GM12878 (cell line): ENCODE measurements around the gene METTL3. TPM values are rescaled to one million over a fixed set of nuclear protein-coding genes. Genes with fewer than 3 reads are reported as not detected.

Source experiments
- BACH1 ChIP-seq: fragments of 450-650 bp; IDR thresholded peaks from 2 replicates; pipeline ENCODE4 v1.6.1; 2017; ENCODE audit warnings: mild to moderate bottlenecking, borderline replicate concordance
- CBX3 ChIP-seq: fragments of 200-600 bp; sonication (generic); IDR thresholded peaks from 2 replicates; pipeline ENCODE4 v1.6.1; 2016; ENCODE audit warnings: low read depth, borderline replicate concordance
- FOS ChIP-seq: IDR thresholded peaks from 3 replicates; pipeline ENCODE4 v1.6.1; 2011; ENCODE audit warnings: borderline replicate concordance; ENCODE audit not compliant: insufficient read length; ENCODE audit errors: extremely low read depth
- HDAC6 ChIP-seq: fragments of 200-600 bp; sonication (generic); IDR thresholded peaks from one replicate; pipeline ENCODE4 v1.8.0; 2017; ENCODE audit warnings: antibody characterized with exemption; ENCODE audit not compliant: unreplicated experiment
- IRF3 ChIP-seq: fragments of 450-650 bp; IDR thresholded peaks from 2 replicates; pipeline ENCODE4 v1.6.1; 2014; ENCODE audit warnings: mild to moderate bottlenecking
- JUND ChIP-seq: IDR thresholded peaks from 2 replicates; pipeline ENCODE4 v1.6.1; 2012; ENCODE audit warnings: low read depth, mild to moderate bottlenecking, low read length, improper control_type of control experiment, moderate library complexity
- MTA2 ChIP-seq: fragments of 450-650 bp; IDR thresholded peaks from 2 replicates; pipeline ENCODE4 v1.6.1; 2016; ENCODE audit warnings: low read depth, mild to moderate bottlenecking, moderate library complexity
- MTA3 ChIP-seq: IDR thresholded peaks from 2 replicates; pipeline ENCODE4 v1.6.1; 2012; ENCODE audit warnings: low read length, inconsistent platforms, borderline replicate concordance
- MYB ChIP-seq: fragments of 150-350 bp; IDR thresholded peaks from 2 replicates; pipeline ENCODE4 v1.6.1; 2014; ENCODE audit warnings: mild to moderate bottlenecking, low read depth, low read length, borderline replicate concordance
- ZNF24 ChIP-seq: fragments of 450-650 bp; IDR thresholded peaks from 2 replicates; pipeline ENCODE4 v1.6.1; 2017; ENCODE audit warnings: antibody characterized with exemption, mild to moderate bottlenecking
- ZNF274 ChIP-seq: IDR thresholded peaks from one replicate; pipeline ENCODE4 v1.8.0; 2011; ENCODE audit not compliant: insufficient read length, insufficient read depth
- ZNF384 ChIP-seq: IDR thresholded peaks from 2 replicates; pipeline ENCODE4 v1.6.1; 2012; ENCODE audit warnings: low read depth, mild to moderate bottlenecking, low read length, improper control_type of control experiment, borderline replicate concordance
- ZNF622 ChIP-seq: fragments of 450-650 bp; IDR thresholded peaks from 2 replicates; pipeline ENCODE4 v1.6.1; 2017; ENCODE audit warnings: mild to moderate bottlenecking, inconsistent platforms
- polyA plus RNA-seq, 11 experiments: library from polyadenylated mRNA; depleted of rRNA in 4 of 11; unstranded in 6 of 11; stranded (reverse) in 5 of 11; fragments of >200 nt; fragmentation: Nextera tagmentation in 4 of 11; fragmentation: Illumina TruSeq in 1 of 11; extraction: Ambion mirVana in 4 of 11; extraction: Trizol in 1 of 11; gene quantifications; 1 replicate in 1 of 11; 2 replicates in 10 of 11; pipeline versions ENCODE4 v1.2.1 to v1.2.3, GENCODE V29; 2011 to 2016; ENCODE audit warnings: inconsistent platforms in 2 of 11, missing spikeins in 2 of 11, low read depth in 1 of 11
- total RNA-seq, 4 experiments: library from RNA; depleted of rRNA in 3 of 4; stranded (reverse); fragments of >200 nt in 3 of 4; fragmentation: Illumina TruSeq in 1 of 4; extraction: Trizol in 1 of 4; gene quantifications; 2 replicates each; pipeline versions ENCODE4 v1.2.1 to v1.2.3, GENCODE V29; 2013 to 2021
- TF ChIP-seq, protein P1 (sequence below): IDR thresholded peaks from 2 replicates; pipeline ENCODE4 v1.6.1; 2011; ENCODE audit warnings: borderline replicate concordance, low read depth, mild to moderate bottlenecking, moderate library complexity, low read length; ENCODE audit not compliant: insufficient read depth, poor library complexity, severe bottlenecking
- TF ChIP-seq, protein P2 (sequence below), 3 experiments: IDR thresholded peaks in 2 of 3; conservative IDR thresholded peaks in 1 of 3; 2 replicates each; pipeline ENCODE4 v1.5.1; 2011; ENCODE audit warnings: low read depth in 3 of 3, low read length in 3 of 3, mild to moderate bottlenecking in 3 of 3, control low read depth in 2 of 3, moderate library complexity in 2 of 3, inconsistent platforms in 1 of 3, mixed read lengths in 1 of 3; ENCODE audit not compliant: control insufficient read depth in 2 of 3, insufficient read depth in 1 of 3; ENCODE audit errors: extremely low read depth in 1 of 3
- TF ChIP-seq, protein P3 (sequence below): IDR thresholded peaks from 2 replicates; pipeline ENCODE4 v1.6.1; 2012; ENCODE audit warnings: improper control_type of control experiment, low read depth, low read length; ENCODE audit not compliant: insufficient replicate concordance
- TF ChIP-seq, protein P4 (sequence below): IDR thresholded peaks from 2 replicates; pipeline ENCODE4 v1.6.1; 2012; ENCODE audit warnings: low read depth, low read length, improper control_type of control experiment
- TF ChIP-seq, protein P5 (sequence below): fragments of 450-650 bp; IDR thresholded peaks from 2 replicates; pipeline ENCODE4 v1.6.1; 2016; ENCODE audit warnings: mild to moderate bottlenecking

The METTL3 gene
- total and polyA plus RNA-seq, 10 of the 15 experiments (the other 5 are each of a cell fraction or from before 2014, with no cell fraction given) = 32.8 to 165 (median 65.5) TPM

- TF ChIP-seq, protein P1, sequence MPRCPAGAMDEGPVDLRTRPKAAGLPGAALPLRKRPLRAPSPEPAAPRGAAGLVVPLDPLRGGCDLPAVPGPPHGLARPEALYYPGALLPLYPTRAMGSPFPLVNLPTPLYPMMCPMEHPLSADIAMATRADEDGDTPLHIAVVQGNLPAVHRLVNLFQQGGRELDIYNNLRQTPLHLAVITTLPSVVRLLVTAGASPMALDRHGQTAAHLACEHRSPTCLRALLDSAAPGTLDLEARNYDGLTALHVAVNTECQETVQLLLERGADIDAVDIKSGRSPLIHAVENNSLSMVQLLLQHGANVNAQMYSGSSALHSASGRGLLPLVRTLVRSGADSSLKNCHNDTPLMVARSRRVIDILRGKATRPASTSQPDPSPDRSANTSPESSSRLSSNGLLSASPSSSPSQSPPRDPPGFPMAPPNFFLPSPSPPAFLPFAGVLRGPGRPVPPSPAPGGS = no peak
- TF ChIP-seq, protein P2, sequence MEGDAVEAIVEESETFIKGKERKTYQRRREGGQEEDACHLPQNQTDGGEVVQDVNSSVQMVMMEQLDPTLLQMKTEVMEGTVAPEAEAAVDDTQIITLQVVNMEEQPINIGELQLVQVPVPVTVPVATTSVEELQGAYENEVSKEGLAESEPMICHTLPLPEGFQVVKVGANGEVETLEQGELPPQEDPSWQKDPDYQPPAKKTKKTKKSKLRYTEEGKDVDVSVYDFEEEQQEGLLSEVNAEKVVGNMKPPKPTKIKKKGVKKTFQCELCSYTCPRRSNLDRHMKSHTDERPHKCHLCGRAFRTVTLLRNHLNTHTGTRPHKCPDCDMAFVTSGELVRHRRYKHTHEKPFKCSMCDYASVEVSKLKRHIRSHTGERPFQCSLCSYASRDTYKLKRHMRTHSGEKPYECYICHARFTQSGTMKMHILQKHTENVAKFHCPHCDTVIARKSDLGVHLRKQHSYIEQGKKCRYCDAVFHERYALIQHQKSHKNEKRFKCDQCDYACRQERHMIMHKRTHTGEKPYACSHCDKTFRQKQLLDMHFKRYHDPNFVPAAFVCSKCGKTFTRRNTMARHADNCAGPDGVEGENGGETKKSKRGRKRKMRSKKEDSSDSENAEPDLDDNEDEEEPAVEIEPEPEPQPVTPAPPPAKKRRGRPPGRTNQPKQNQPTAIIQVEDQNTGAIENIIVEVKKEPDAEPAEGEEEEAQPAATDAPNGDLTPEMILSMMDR (IDR thresholded peaks at IDR 0.05 in 2 of 3, conservative IDR thresholded peaks at IDR 0.05 in 1 of 3; ENCODE audit: control insufficient read depth in 2 of 3, extremely low read depth in 1 of 3, insufficient read depth in 1 of 3, low read depth in 3 of 3, low read length in 3 of 3) = no peak
- TF ChIP-seq BACH1 (no peak), FOS (no peak), ZNF384 (no peak), MTA2 (no peak), JUND (no peak), IRF3 (no peak), MTA3 (no peak), MYB (no peak), ZNF24 (no peak), CBX3 (no peak), ZNF274 (no peak), ZNF622 (no peak), HDAC6 (no peak)
- TF ChIP-seq, protein P3, sequence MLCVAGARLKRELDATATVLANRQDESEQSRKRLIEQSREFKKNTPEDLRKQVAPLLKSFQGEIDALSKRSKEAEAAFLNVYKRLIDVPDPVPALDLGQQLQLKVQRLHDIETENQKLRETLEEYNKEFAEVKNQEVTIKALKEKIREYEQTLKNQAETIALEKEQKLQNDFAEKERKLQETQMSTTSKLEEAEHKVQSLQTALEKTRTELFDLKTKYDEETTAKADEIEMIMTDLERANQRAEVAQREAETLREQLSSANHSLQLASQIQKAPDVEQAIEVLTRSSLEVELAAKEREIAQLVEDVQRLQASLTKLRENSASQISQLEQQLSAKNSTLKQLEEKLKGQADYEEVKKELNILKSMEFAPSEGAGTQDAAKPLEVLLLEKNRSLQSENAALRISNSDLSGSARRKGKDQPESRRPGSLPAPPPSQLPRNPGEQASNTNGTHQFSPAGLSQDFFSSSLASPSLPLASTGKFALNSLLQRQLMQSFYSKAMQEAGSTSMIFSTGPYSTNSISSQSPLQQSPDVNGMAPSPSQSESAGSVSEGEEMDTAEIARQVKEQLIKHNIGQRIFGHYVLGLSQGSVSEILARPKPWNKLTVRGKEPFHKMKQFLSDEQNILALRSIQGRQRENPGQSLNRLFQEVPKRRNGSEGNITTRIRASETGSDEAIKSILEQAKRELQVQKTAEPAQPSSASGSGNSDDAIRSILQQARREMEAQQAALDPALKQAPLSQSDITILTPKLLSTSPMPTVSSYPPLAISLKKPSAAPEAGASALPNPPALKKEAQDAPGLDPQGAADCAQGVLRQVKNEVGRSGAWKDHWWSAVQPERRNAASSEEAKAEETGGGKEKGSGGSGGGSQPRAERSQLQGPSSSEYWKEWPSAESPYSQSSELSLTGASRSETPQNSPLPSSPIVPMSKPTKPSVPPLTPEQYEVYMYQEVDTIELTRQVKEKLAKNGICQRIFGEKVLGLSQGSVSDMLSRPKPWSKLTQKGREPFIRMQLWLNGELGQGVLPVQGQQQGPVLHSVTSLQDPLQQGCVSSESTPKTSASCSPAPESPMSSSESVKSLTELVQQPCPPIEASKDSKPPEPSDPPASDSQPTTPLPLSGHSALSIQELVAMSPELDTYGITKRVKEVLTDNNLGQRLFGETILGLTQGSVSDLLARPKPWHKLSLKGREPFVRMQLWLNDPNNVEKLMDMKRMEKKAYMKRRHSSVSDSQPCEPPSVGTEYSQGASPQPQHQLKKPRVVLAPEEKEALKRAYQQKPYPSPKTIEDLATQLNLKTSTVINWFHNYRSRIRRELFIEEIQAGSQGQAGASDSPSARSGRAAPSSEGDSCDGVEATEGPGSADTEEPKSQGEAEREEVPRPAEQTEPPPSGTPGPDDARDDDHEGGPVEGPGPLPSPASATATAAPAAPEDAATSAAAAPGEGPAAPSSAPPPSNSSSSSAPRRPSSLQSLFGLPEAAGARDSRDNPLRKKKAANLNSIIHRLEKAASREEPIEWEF = no peak
- TF ChIP-seq, protein P4, sequence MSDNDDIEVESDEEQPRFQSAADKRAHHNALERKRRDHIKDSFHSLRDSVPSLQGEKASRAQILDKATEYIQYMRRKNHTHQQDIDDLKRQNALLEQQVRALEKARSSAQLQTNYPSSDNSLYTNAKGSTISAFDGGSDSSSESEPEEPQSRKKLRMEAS = no peak
- TF ChIP-seq, protein P5, sequence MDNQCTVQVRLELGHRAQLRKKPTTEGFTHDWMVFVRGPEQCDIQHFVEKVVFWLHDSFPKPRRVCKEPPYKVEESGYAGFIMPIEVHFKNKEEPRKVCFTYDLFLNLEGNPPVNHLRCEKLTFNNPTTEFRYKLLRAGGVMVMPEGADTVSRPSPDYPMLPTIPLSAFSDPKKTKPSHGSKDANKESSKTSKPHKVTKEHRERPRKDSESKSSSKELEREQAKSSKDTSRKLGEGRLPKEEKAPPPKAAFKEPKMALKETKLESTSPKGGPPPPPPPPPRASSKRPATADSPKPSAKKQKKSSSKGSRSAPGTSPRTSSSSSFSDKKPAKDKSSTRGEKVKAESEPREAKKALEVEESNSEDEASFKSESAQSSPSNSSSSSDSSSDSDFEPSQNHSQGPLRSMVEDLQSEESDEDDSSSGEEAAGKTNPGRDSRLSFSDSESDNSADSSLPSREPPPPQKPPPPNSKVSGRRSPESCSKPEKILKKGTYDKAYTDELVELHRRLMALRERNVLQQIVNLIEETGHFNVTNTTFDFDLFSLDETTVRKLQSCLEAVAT = no peak
Measured at GRCh38 chr14:21525962-21526671, 15.0 kb upstream of the METTL3 start, which contains the start of gene SALL2 (continued).
